Upper lobe of right lung (tissue), 1 donor: ENCODE measurements around the gene NHP2. TPM values are rescaled to one million over a fixed set of nuclear protein-coding genes. Genes with fewer than 3 reads are reported as not detected.

Experiments used
- ATAC-seq: fragments of 200-7000 bp; cut with Tn5 transposase; one replicate; pipeline ENCODE4 v1.9.1; 2020; ENCODE audit warnings: mild to moderate bottlenecking, moderate library complexity
- DNase-seq: peaks from one replicate; pipeline ENCODE4 v3.0.0-alpha.2; 2020
- H3K27ac ChIP-seq: fragments of 200-600 bp; one replicate; pipeline ENCODE4 v1.8.0; 2022
- H3K27me3 ChIP-seq: fragments of 200-600 bp; one replicate; pipeline ENCODE4 v1.8.0; 2022; ENCODE audit warnings: mild to moderate bottlenecking
- H3K36me3 ChIP-seq: fragments of 200-600 bp; one replicate; pipeline ENCODE4 v1.8.0; 2022
- H3K4me1 ChIP-seq: fragments of 200-600 bp; one replicate; pipeline ENCODE4 v1.8.0; 2022
- H3K4me3 ChIP-seq: fragments of 200-600 bp; one replicate; pipeline ENCODE4 v1.8.0; 2022; ENCODE audit warnings: mild to moderate bottlenecking
- H3K9me3 ChIP-seq: fragments of 200-600 bp; one replicate; pipeline ENCODE4 v1.8.0; 2022
- intact Hi-C: fragments of 100-400 bp; cut with DNase I; formaldehyde crosslinking; loops from one replicate; pipeline ENCODE4 v1.11.0; 2022
- total RNA-seq: library from RNA; stranded (reverse); fragmentation: NEBNext Ultra II Directional; extraction: Animal tissue kit (Norgen Biotek cat#: 25700); gene quantifications from one replicate; pipeline ENCODE4 v1.2.1, GENCODE V29; 2021
- TF ChIP-seq, protein P1 (sequence below): fragments of 200-600 bp; IDR thresholded peaks from one replicate; pipeline ENCODE4 v1.8.0; 2022; ENCODE audit warnings: antibody characterized with exemption
- donor health status: DM: no; HTN: yes; CAD: no; lungs with severe emphysema.

Gene NHP2
- total RNA-seq, 1 donor from 2014 or later: 60.1 TPM

- peaks cover 9% of the 10 kb centered on the region for H3K4me1 ChIP-seq
- no peaks in the 10 kb centered on the region for H3K27me3 ChIP-seq
- no peak overlapping the region for H3K4me3 ChIP-seq
- no peak for ATAC-seq
- TF ChIP-seq, protein P1, sequence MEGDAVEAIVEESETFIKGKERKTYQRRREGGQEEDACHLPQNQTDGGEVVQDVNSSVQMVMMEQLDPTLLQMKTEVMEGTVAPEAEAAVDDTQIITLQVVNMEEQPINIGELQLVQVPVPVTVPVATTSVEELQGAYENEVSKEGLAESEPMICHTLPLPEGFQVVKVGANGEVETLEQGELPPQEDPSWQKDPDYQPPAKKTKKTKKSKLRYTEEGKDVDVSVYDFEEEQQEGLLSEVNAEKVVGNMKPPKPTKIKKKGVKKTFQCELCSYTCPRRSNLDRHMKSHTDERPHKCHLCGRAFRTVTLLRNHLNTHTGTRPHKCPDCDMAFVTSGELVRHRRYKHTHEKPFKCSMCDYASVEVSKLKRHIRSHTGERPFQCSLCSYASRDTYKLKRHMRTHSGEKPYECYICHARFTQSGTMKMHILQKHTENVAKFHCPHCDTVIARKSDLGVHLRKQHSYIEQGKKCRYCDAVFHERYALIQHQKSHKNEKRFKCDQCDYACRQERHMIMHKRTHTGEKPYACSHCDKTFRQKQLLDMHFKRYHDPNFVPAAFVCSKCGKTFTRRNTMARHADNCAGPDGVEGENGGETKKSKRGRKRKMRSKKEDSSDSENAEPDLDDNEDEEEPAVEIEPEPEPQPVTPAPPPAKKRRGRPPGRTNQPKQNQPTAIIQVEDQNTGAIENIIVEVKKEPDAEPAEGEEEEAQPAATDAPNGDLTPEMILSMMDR: no peak
- H3K9me3 ChIP-seq: no peaks in the 10 kb centered on the region
- no peaks in the 10 kb centered on the region for H3K36me3 ChIP-seq
- intact Hi-C loops: no loop called here
- H3K27ac ChIP-seq: no peak overlapping the region
- no peak for DNase-seq
Observed at GRCh38 chr5:178108446-178108845, 45.2 kb downstream of the NHP2 start.

DNA sequence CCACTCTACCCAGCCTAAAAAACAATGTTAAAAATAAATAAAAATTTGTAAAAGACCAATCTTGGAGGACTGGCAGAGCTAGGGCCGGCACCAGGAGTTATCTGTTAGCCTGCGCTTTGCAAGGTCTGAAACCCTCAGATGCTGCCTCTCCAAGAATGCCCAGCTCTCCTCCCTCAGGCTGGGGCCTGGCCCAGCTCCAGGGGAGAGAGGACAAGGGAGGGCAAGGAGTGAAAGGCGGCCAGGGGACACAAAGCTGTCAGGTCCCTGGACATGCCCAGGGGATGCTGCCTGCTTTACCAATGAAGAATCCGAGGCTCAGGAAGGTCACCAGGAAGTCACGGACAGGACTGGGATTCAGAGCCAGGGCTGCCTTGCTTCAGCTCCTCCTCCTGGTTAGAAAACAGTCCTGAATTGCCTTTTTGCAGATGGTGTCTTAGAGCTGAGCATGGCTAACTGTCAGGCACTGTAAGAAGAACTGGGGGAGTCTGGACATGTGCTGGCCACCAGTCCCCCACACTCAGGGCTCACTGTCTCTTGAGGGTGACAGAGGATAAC, 45.9 kb downstream of the NHP2 start:
- Histone ChIP-seq H3K9me3 (no peaks in the 10 kb centered on the region), H3K27me3 (no peaks in the 10 kb centered on the region), H3K4me1 (peaks cover 9% of the 10 kb centered on the region), H3K4me3 (no peak overlapping the region), H3K27ac (no peak overlapping the region), H3K36me3 (no peaks in the 10 kb centered on the region)
- intact Hi-C loops: no loop called here
- no peak for ATAC-seq
- DNase-seq: no peak
- TF ChIP-seq, protein P1: no peak

- DNase-seq: no peak
- intact Hi-C loops: no loop called here
- Histone ChIP-seq H3K4me3 (no peak overlapping the region), H3K27ac (no peak overlapping the region), H3K36me3 (no peaks in the 10 kb centered on the region), H3K4me1 (peaks cover 9% of the 10 kb centered on the region), H3K27me3 (no peaks in the 10 kb centered on the region), H3K9me3 (no peaks in the 10 kb centered on the region)
- TF ChIP-seq, protein P1: no peak
- ATAC-seq: no peak
Observed at GRCh38 chr5:178106556-178107239, 47.0 kb downstream of the NHP2 start.

DNA sequence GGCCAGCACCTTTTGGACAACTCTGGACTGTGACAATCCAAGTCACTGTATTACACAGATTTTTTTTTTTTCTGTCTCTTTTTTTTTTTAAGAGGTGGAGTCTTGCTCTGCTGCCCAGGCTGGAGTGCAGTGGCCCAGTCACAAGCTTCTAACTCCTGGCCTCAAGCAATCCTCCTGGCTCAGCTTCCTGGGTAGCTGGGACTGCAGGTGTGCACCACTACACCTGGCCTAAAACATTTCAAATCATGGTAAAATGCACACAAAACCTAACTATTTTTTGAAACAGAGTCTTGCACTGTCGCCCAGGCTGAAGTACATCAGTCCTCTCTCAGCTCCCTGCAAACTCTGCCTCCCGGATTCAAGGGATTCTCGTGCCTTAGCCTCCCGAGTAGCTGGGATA, 47.6 kb downstream of the NHP2 start:
- Histone ChIP-seq H3K36me3 (no peaks in the 10 kb centered on the region), H3K27ac (no peak overlapping the region), H3K4me1 (peaks cover 9% of the 10 kb centered on the region), H3K4me3 (no peak overlapping the region), H3K9me3 (no peaks in the 10 kb centered on the region), H3K27me3 (no peaks in the 10 kb centered on the region)
- DNase-seq: no peak
- ATAC-seq: no peak
- TF ChIP-seq, protein P1: no peak
- intact Hi-C loops: no loop called here

DNA sequence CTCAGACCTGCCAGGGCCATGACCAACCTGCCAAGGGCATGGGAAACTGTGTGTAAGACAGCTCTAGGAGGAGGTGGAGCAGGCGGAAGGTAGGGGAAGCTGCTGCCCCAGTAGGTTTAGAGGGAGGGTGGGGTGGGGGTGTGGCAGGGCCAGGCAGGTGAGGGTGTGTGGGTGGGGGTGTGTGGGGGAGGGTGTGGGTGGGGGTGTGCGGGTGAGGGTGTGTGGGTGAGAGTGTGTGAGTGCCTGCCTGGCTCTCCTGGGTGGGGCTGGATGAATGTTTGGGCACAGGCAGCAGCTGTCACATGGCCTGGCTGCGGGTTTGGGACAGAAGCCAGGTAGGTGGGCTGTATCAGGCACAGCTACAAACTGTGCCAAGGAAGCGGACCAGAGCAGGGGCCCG, 49.2 kb downstream of the NHP2 start:
- peaks cover 9% of the 10 kb centered on the region for H3K4me1 ChIP-seq
- H3K9me3 ChIP-seq: no peaks in the 10 kb centered on the region
- no peak overlapping the region for H3K4me3 ChIP-seq
- ATAC-seq (peak; percentile 28), DNase-seq (no peak)
- no peaks in the 10 kb centered on the region for H3K27me3 ChIP-seq
- no peaks in the 10 kb centered on the region for H3K36me3 ChIP-seq
- H3K27ac ChIP-seq: no peak overlapping the region
- TF ChIP-seq, protein P1: no peak
- intact Hi-C loops: no loop called here
